Hepatocyte (in vitro differentiated cells): ENCODE data around the gene NLRC5. TPM values are rescaled to one million over a fixed set of nuclear protein-coding genes. Genes with fewer than 3 reads are reported as not detected.

Experiments used
- DNase-seq: peaks from one replicate; pipeline ENCODE4 v3.0.0-alpha.2; 2016; ENCODE audit warnings: low spot score
- H2AFZ ChIP-seq: fragments of 200-600 bp; sonication (generic); 2 replicates; pipeline ENCODE4 v1.6.0; 2016; ENCODE audit warnings: antibody characterized with exemption, mild to moderate bottlenecking
- H3K27ac ChIP-seq: fragments of 200-600 bp; sonication (generic); 2 replicates; pipeline ENCODE4 v1.5.1; 2016; ENCODE audit warnings: mild to moderate bottlenecking
- H3K27me3 ChIP-seq: fragments of 200-600 bp; sonication (generic); 2 replicates; pipeline ENCODE4 v1.6.1; 2016
- H3K36me3 ChIP-seq: fragments of 200-600 bp; sonication (generic); replicated peaks from 2 replicates; pipeline ENCODE4 v1.5.1; 2016; ENCODE audit warnings: low read depth; ENCODE audit not compliant: insufficient read depth
- H3K4me1 ChIP-seq: fragments of 200-600 bp; sonication (generic); 2 replicates; pipeline ENCODE4 v1.5.1; 2016; ENCODE audit warnings: mild to moderate bottlenecking, moderate library complexity; ENCODE audit not compliant: insufficient read depth
- H3K4me2 ChIP-seq: fragments of 200-600 bp; sonication (generic); 2 replicates; pipeline ENCODE4 v1.6.0; 2016
- H3K4me3 ChIP-seq: fragments of 200-600 bp; sonication (generic); 2 replicates; pipeline ENCODE4 v1.5.1; 2016; ENCODE audit warnings: mild to moderate bottlenecking
- H3K79me2 ChIP-seq: fragments of 200-600 bp; sonication (generic); 2 replicates; pipeline ENCODE4 v1.6.0; 2017; ENCODE audit warnings: mild to moderate bottlenecking
- H3K9me2 ChIP-seq: fragments of 200-600 bp; sonication (generic); replicated peaks from 2 replicates; pipeline ENCODE4 v1.6.0; 2017; ENCODE audit warnings: mild to moderate bottlenecking; ENCODE audit not compliant: insufficient read depth
- H3K9me3 ChIP-seq: fragments of 200-600 bp; sonication (generic); 2 replicates; pipeline ENCODE4 v1.5.1; 2016; ENCODE audit warnings: low read depth, mild to moderate bottlenecking
- H4K20me1 ChIP-seq: fragments of 200-600 bp; sonication (generic); 2 replicates; pipeline ENCODE4 v1.6.0; 2016; ENCODE audit warnings: mild to moderate bottlenecking; ENCODE audit not compliant: insufficient read depth, poor library complexity, severe bottlenecking
- CTCF ChIP-seq: fragments of 200-600 bp; sonication (generic); IDR thresholded peaks from 2 replicates; pipeline ENCODE4 v1.5.1; 2016; ENCODE audit warnings: antibody characterized with exemption, mild to moderate bottlenecking; ENCODE audit not compliant: poor library complexity
- EZH2 ChIP-seq: fragments of 200-600 bp; sonication (generic); IDR thresholded peaks from 2 replicates; pipeline ENCODE4 v1.6.1; 2016; ENCODE audit warnings: antibody characterized with exemption, mild to moderate bottlenecking, borderline replicate concordance
- EZH2phosphoT487 ChIP-seq: fragments of 200-600 bp; sonication (generic); IDR thresholded peaks from one replicate; pipeline ENCODE4 v1.6.1; 2018; ENCODE audit warnings: antibody characterized with exemption, mild to moderate bottlenecking, low read depth, moderate library complexity; ENCODE audit not compliant: unreplicated experiment, severe bottlenecking
- WGBS: methylation state at CpG from one replicate; pipeline ENCODE4 v1.1.6; 2016; ENCODE audit warnings: low lambda C conversion rate; ENCODE audit errors: missing lambda C conversion rate; 5-methylcytosine and 5-hydroxymethylcytosine counted together
- polyA plus RNA-seq: library from polyadenylated mRNA; unstranded; fragments of >200 nt; fragmentation: Nextera tagmentation; extraction: Ambion mirVana; gene quantifications from 2 replicates; pipeline ENCODE4 v1.2.1, GENCODE V29; 2016
- total RNA-seq: library from RNA; depleted of rRNA; stranded (reverse); fragments of >200 nt; gene quantifications from 2 replicates; pipeline ENCODE4 v1.2.3, GENCODE V29; 2014

Gene NLRC5
- total and polyA plus RNA-seq, 2 experiments from 2014 or later, result 6.4 to 7.0 TPM

GRCh38 chr16:56967733-56968132, 21.6 kb upstream of the NLRC5 start:
- Histone ChIP-seq H3K4me1 (no peaks in the 10 kb centered on the region), H3K36me3 (no peaks in the 10 kb centered on the region), H3K9me2 (no peaks in the 10 kb centered on the region), H3K27me3 (no peaks in the 10 kb centered on the region), H3K27ac (no peak overlapping the region), H2AFZ (no peak overlapping the region), H3K4me2 (no peak overlapping the region), H4K20me1 (no peaks in the 10 kb centered on the region), H3K79me2 (no peaks in the 10 kb centered on the region), H3K4me3 (no peak overlapping the region), H3K9me3 (no peaks in the 10 kb centered on the region)
- no peak for DNase-seq
- TF ChIP-seq EZH2phosphoT487 (no peak), CTCF (no peak), EZH2 (no peak)
- WGBS, result 34% methylated on average over 2 of the region's 2 CpGs

GRCh38 chr16:56969769-56970168, 19.6 kb upstream of the NLRC5 start:
- no peak overlapping the region for H3K4me3 ChIP-seq
- no peaks in the 10 kb centered on the region for H3K27me3 ChIP-seq
- no peak for DNase-seq
- H3K4me1 ChIP-seq, result no peaks in the 10 kb centered on the region
- H4K20me1 ChIP-seq, result no peaks in the 10 kb centered on the region
- H3K9me3 ChIP-seq, result no peaks in the 10 kb centered on the region
- TF ChIP-seq EZH2phosphoT487 (no peak), CTCF (no peak), EZH2 (no peak)
- H3K36me3 ChIP-seq, result no peaks in the 10 kb centered on the region
- no peak overlapping the region for H3K4me2 ChIP-seq
- H3K27ac ChIP-seq, result no peak overlapping the region
- no peaks in the 10 kb centered on the region for H3K79me2 ChIP-seq
- H3K9me2 ChIP-seq, result no peaks in the 10 kb centered on the region
- WGBS, result 92% methylated on average over 7 of the region's 7 CpGs
- H2AFZ ChIP-seq, result no peak overlapping the region

GRCh38 chr16:56970934-56971767, 18.2 kb upstream of the NLRC5 start:
- Histone ChIP-seq H3K79me2 (no peaks in the 10 kb centered on the region), H4K20me1 (no peaks in the 10 kb centered on the region), H3K4me3 (no peak overlapping the region), H3K9me3 (no peaks in the 10 kb centered on the region), H3K27ac (no peak overlapping the region), H3K36me3 (no peaks in the 10 kb centered on the region), H3K9me2 (no peaks in the 10 kb centered on the region), H3K27me3 (no peaks in the 10 kb centered on the region), H2AFZ (no peak overlapping the region), H3K4me1 (no peaks in the 10 kb centered on the region), H3K4me2 (no peak overlapping the region)
- WGBS, result 67% methylated on average over 8 of the region's 8 CpGs
- no peak for DNase-seq
- TF ChIP-seq EZH2phosphoT487 (no peak), EZH2 (no peak), CTCF (no peak)
